Adrenal gland (tissue), 5 donors: ENCODE results near the gene VCP.

ENCODE experiments used
- POLR2A ChIP-seq, 2 donors: fragments of 450-650 bp; IDR thresholded peaks; one replicate each; pipeline ENCODE4 v1.6.1; 2017; ENCODE audit warnings: antibody characterized with exemption in 2 of 2, mild to moderate bottlenecking in 2 of 2, moderate library complexity in 1 of 2
- TF ChIP-seq, protein P1 (sequence below), 6 experiments: fragments of 450-650 bp in 4 of 6; fragments of 200-600 bp in 2 of 6; sonication (generic) in 1 of 6; IDR thresholded peaks; 1 replicate in 5 of 6; 2 replicates in 1 of 6; pipeline versions ENCODE4 v1.5.1 to v1.8.0; 2016 to 2021; ENCODE audit warnings: antibody characterized with exemption in 6 of 6, mild to moderate bottlenecking in 2 of 6, moderate library complexity in 1 of 6
- donor health status: DM: no; HTN: no; CAD: no.

DNA sequence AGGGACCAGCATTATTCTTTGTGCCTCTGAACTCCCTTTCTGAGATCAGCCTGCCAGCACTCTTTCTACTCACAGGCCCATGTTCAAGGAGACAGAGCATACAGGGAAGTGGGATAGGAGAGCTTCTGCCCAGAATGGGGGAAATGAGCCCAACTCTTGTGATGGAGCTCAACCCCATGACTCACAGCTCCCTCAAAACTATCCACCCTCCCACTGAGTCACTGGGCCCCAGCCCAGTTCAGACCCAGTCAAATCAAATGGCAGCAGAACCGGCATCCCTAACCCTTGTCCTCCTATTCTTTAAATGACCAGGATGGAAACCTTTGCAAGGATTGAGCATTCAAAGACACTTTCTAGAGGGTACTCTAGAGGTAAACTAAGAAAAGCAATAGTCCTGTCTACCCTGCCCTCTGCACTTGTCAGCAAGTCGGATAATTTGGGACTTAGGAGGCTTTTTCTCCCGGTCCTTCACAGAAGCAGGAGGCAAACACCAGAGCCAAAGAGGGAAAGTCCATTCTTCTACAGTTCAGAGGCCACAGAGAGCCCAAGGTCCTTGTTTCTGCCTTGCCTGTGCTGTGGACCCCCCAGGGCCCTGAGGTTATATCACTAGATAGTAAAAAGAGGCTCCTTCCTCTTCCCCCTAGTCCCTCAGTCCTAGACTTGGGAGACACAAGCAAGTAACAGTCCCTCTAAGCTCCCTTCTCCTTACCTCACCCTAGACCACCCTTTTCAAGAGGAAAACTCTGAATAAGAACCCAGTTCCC lies 40.0 kb upstream of the VCP start:
- TF ChIP-seq, protein P1, sequence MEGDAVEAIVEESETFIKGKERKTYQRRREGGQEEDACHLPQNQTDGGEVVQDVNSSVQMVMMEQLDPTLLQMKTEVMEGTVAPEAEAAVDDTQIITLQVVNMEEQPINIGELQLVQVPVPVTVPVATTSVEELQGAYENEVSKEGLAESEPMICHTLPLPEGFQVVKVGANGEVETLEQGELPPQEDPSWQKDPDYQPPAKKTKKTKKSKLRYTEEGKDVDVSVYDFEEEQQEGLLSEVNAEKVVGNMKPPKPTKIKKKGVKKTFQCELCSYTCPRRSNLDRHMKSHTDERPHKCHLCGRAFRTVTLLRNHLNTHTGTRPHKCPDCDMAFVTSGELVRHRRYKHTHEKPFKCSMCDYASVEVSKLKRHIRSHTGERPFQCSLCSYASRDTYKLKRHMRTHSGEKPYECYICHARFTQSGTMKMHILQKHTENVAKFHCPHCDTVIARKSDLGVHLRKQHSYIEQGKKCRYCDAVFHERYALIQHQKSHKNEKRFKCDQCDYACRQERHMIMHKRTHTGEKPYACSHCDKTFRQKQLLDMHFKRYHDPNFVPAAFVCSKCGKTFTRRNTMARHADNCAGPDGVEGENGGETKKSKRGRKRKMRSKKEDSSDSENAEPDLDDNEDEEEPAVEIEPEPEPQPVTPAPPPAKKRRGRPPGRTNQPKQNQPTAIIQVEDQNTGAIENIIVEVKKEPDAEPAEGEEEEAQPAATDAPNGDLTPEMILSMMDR (IDR thresholded peaks at IDR 0.05), result no peak
- TF ChIP-seq POLR2A (IDR thresholded peaks at IDR 0.05), result no peak
